ENCODE measurements around the gene LAMB4. TPM values are rescaled to one million over a fixed set of nuclear protein-coding genes. Genes with fewer than 3 reads are reported as not detected.

The LAMB4 gene
- total RNA-seq, 1 donor, result 0.45 TPM

GRCh38 chr7:108079648-108080591, 50.2 kb downstream of the LAMB4 start:
- DNase-seq (ENCODE audit: low read depth), result peak; percentile 94
- H3K4me3 ChIP-seq (ENCODE audit: low read depth, low read length), result no peak overlapping the region
- TF ChIP-seq, protein P1, sequence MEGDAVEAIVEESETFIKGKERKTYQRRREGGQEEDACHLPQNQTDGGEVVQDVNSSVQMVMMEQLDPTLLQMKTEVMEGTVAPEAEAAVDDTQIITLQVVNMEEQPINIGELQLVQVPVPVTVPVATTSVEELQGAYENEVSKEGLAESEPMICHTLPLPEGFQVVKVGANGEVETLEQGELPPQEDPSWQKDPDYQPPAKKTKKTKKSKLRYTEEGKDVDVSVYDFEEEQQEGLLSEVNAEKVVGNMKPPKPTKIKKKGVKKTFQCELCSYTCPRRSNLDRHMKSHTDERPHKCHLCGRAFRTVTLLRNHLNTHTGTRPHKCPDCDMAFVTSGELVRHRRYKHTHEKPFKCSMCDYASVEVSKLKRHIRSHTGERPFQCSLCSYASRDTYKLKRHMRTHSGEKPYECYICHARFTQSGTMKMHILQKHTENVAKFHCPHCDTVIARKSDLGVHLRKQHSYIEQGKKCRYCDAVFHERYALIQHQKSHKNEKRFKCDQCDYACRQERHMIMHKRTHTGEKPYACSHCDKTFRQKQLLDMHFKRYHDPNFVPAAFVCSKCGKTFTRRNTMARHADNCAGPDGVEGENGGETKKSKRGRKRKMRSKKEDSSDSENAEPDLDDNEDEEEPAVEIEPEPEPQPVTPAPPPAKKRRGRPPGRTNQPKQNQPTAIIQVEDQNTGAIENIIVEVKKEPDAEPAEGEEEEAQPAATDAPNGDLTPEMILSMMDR (IDR thresholded peaks at IDR 0.05; ENCODE audit: insufficient read depth, low read length), result no peak

GRCh38 chr7:108079276-108079647, 50.9 kb downstream of the LAMB4 start:
- TF ChIP-seq, protein P1 (IDR thresholded peaks at IDR 0.05; ENCODE audit: insufficient read depth, low read length), result no peak
- H3K4me3 ChIP-seq (ENCODE audit: low read depth, low read length), result no peak overlapping the region
- DNase-seq (ENCODE audit: low read depth), result no peak

DNA sequence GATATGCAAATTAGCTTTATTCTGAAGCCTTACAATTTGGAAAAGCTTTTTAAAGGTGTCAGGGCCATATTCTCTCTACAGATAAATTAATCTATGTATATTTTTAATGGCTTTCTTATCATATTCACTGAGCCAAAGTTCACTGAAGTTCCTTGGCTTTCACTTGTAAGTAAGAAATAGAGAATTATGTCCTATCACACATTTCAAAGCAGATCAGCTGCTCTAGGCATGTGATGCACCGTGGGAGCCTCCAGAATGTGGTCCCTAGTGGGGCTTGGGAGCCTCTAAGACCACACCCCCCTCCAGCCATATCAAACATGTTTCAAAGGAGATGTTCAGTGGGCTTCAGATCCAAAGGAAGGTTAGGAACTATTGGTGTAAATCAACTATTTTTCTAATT, 51.5 kb downstream of the LAMB4 start:
- TF ChIP-seq, protein P1 (IDR thresholded peaks at IDR 0.05; ENCODE audit: insufficient read depth, low read length), result no peak
- H3K4me3 ChIP-seq (ENCODE audit: low read depth, low read length), result no peak overlapping the region
- DNase-seq (ENCODE audit: low read depth), result peak; percentile 41

DNA sequence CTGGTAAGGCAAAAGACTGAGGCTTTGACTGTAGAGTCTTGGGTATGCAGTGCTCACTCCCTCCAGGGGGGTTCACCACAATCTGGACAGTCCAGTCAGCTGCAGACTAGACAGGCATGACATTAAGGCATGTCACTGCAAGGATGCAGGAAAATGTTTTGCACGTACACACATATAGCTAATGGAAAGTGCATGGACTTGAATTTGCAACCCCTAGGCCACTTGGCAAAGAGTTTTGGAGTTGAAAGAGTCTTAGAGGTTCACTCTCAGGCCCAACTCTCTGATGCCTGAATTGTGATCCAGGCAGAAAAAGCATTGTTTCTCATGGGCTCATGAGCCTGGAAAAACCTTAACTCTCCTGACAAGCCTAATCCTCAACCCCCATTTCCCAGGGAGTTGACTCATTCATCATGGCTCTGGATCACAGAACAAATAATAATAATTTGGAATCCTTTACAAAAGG, 51.9 kb downstream of the LAMB4 start:
- peak; percentile 74 for DNase-seq (ENCODE audit: low read depth)
- H3K4me3 ChIP-seq (ENCODE audit: low read depth, low read length), result no peak overlapping the region
- TF ChIP-seq, protein P1 (IDR thresholded peaks at IDR 0.05; ENCODE audit: insufficient read depth, low read length), result no peak

DNA sequence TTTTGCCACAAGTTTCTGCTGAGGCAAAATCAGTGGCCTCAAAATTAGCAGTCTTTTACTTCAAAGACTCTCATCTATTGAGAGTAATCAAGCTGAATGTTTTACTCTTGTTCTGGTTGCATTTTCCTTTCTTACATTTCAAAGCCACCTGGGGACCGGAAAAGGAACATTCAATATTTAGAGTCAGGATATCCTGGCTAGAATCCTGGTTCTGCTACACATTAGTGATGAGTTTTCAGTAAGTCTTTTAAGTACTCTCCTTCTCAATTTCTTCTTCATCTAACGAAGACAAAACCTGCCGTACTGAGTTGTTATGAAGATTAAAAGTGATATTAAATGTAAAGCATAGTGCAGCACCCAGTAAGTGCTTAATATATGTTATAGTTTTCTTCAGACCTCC, 52.5 kb downstream of the LAMB4 start:
- no peak overlapping the region for H3K4me3 ChIP-seq (ENCODE audit: low read depth, low read length)
- TF ChIP-seq, protein P1 (IDR thresholded peaks at IDR 0.05; ENCODE audit: insufficient read depth, low read length), result no peak

GRCh38 chr7:108076156-108076555, 54.0 kb downstream of the LAMB4 start:
- no peak overlapping the region for H3K4me3 ChIP-seq (ENCODE audit: low read depth, low read length)
- peak; percentile 43 for DNase-seq (ENCODE audit: low read depth)
- TF ChIP-seq, protein P1 (IDR thresholded peaks at IDR 0.05; ENCODE audit: insufficient read depth, low read length), result no peak

More for the DNA sequence above, 52.5 kb downstream of the LAMB4 start:
- no peak for DNase-seq (ENCODE audit: low read depth)
